ENCODE data around the gene PLBD2.

- TF ChIP-seq CTCF (IDR thresholded peaks at IDR 0.05), result no peak
- TF ChIP-seq POLR2AphosphoS5 (IDR thresholded peaks at IDR 0.05; ENCODE audit: insufficient read depth in 1 of 2, low read depth in 1 of 2), result no peak
- TF ChIP-seq POLR2A (IDR thresholded peaks at IDR 0.05), result no peak
Measured at GRCh38 chr12:113418213-113418879, 60.0 kb downstream of the PLBD2 start.

All from vagina (tissue), 2 donors.